Suprapubic skin (tissue), 4 donors: Measurements from ENCODE around the gene FPGS. TPM values are rescaled to one million over a fixed set of nuclear protein-coding genes. Genes with fewer than 3 reads are reported as not detected.

Source experiments
- DNase-seq, 2 donors: peaks; one replicate each; pipeline ENCODE4 v3.0.0-alpha.2; 2019; ENCODE audit warnings: low spot score in 2 of 2
- H3K27ac ChIP-seq: fragments of 200-600 bp; sonication (generic); one replicate; pipeline ENCODE4 v1.5.1; 2019
- H3K27me3 ChIP-seq: fragments of 200-600 bp; sonication (generic); one replicate; pipeline ENCODE4 v1.5.1; 2019
- H3K36me3 ChIP-seq: fragments of 200-600 bp; sonication (generic); one replicate; pipeline ENCODE4 v1.5.1; 2019
- H3K4me1 ChIP-seq: fragments of 200-600 bp; sonication (generic); one replicate; pipeline ENCODE4 v1.5.1; 2019
- H3K4me3 ChIP-seq: fragments of 200-600 bp; sonication (generic); one replicate; pipeline ENCODE4 v1.5.1; 2019; ENCODE audit warnings: mild to moderate bottlenecking
- H3K9me3 ChIP-seq: fragments of 200-600 bp; sonication (generic); one replicate; pipeline ENCODE4 v1.5.1; 2019
- EP300 ChIP-seq: sonication (generic); formaldehyde crosslinking; IDR thresholded peaks from one replicate; pipeline ENCODE4 v1.6.1; 2017; ENCODE audit warnings: antibody characterized with exemption
- POLR2A ChIP-seq, 2 donors: fragments of 450-650 bp; IDR thresholded peaks; one replicate each; pipeline ENCODE4 v1.6.1; 2017; ENCODE audit warnings: antibody characterized with exemption in 2 of 2, mild to moderate bottlenecking in 2 of 2, moderate library complexity in 2 of 2
- POLR2AphosphoS5 ChIP-seq, 3 donors: sonication (generic); formaldehyde crosslinking; IDR thresholded peaks; one replicate each; pipeline ENCODE4 v1.6.1; 2017; ENCODE audit warnings: antibody characterized with exemption in 3 of 3
- WGBS: methylation state at CpG from one replicate; pipeline ENCODE4 v1.1.5; 2018; 5-methylcytosine and 5-hydroxymethylcytosine counted together
- total RNA-seq, 4 donors: library from RNA; depleted of rRNA; stranded (reverse); fragments of >200 nt; gene quantifications; one replicate each; pipeline ENCODE4 v1.1.0, GENCODE V29; 2016
- TF ChIP-seq, protein P1 (sequence below), 2 donors: fragments of 200-600 bp in 1 of 2; fragments of 450-650 bp in 1 of 2; sonication (generic) in 1 of 2; IDR thresholded peaks; one replicate each; pipeline ENCODE4 v1.5.1; 2016 to 2019; ENCODE audit warnings: antibody characterized with exemption in 2 of 2, mild to moderate bottlenecking in 1 of 2, moderate library complexity in 1 of 2

Gene FPGS
- total RNA-seq, 4 donors from 2014 or later: 22.9 to 50.3 (median 28.3) TPM

GRCh38 chr9:127850286-127850830, 47.7 kb downstream of the FPGS start:
- Histone ChIP-seq H3K36me3 (no peaks in the 10 kb centered on the region), H3K4me1 (peaks cover 38% of the 10 kb centered on the region), H3K9me3 (no peaks in the 10 kb centered on the region), H3K27me3 (no peaks in the 10 kb centered on the region), H3K27ac (no peak overlapping the region), H3K4me3 (peak overlapping the region; percentile 58)
- peak in 1 of 2 donors; percentile 58 for DNase-seq
- TF ChIP-seq POLR2AphosphoS5 (IDR thresholded peaks at IDR 0.05): no peak
- TF ChIP-seq, protein P1, sequence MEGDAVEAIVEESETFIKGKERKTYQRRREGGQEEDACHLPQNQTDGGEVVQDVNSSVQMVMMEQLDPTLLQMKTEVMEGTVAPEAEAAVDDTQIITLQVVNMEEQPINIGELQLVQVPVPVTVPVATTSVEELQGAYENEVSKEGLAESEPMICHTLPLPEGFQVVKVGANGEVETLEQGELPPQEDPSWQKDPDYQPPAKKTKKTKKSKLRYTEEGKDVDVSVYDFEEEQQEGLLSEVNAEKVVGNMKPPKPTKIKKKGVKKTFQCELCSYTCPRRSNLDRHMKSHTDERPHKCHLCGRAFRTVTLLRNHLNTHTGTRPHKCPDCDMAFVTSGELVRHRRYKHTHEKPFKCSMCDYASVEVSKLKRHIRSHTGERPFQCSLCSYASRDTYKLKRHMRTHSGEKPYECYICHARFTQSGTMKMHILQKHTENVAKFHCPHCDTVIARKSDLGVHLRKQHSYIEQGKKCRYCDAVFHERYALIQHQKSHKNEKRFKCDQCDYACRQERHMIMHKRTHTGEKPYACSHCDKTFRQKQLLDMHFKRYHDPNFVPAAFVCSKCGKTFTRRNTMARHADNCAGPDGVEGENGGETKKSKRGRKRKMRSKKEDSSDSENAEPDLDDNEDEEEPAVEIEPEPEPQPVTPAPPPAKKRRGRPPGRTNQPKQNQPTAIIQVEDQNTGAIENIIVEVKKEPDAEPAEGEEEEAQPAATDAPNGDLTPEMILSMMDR (IDR thresholded peaks at IDR 0.05): no peak
- TF ChIP-seq EP300: no peak
- TF ChIP-seq POLR2A (IDR thresholded peaks at IDR 0.05): no peak
- 96% methylated on average over 15 of the region's 17 CpGs for WGBS

DNA sequence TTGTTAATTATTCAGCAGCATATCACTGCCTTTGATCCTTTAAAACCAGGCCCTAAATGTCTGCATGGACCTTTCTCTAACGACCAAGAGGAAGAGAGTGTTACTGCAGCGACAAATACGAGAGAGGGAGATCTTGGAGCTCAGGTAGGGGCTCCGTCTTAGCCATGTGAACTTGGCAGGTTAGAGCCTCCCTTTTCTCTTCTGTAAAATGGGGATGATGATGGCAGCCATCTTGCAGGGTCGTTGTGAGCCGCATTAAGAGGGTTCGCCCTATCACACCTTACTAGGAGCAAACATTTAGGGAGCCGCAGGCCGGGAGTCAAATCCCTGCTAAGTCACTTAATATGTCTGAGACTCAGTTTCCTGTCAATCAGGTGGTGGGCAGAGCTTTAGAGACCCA, 50.1 kb downstream of the FPGS start:
- H3K4me3 ChIP-seq: peak overlapping the region; percentile 58

DNA sequence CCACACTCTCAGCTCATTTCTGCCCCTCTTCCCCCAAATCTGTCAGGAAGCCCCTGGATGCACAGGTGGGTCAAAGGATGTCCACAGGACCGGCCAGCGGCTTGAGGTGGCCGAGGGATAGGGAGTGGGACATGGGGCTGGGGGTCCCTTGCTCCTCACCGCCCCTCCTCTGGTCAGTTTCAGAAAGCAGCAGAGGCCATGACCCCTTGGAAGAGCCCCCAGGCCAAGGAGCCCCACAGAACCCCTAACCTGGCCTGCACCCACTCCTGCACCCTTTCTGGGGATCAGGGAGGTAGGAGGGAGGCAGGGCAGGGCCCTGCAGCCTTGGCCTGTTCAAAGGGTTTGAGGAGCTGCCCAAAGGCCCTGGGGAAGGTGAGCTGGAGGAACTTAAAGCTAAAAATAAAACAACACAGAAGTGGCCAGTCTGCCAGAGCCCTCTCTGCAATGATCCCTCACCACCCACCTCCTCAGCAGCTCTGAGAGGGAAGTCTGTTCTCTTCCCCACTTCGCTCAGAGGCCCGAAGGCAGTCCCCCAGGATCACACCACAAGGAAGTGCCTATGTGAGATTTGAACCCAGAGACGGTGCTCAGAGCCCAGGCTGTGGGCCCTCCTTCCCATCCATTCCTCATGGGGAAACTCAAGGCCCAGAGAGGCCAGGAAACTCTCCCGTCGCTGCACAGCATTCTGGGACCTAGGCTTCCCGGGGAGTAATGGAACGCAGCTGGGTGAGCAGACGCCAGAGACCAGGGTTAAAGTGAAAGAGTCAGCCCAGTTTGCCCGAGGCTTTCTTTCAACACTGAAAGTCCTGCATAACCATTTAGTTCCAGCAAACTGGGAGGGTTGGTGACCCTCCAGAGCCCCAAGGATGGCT, 50.9 kb downstream of the FPGS start:
- Histone ChIP-seq H3K27ac (peak overlapping the region; percentile 78), H3K27me3 (no peaks in the 10 kb centered on the region), H3K36me3 (no peaks in the 10 kb centered on the region), H3K4me1 (peaks cover 42% of the 10 kb centered on the region), H3K4me3 (peak overlapping the region; percentile 58), H3K9me3 (no peaks in the 10 kb centered on the region)
- peak in 1 of 2 donors; percentile 54 for DNase-seq
- 46% methylated on average over 8 of the region's 13 CpGs for WGBS
- no peak for TF ChIP-seq EP300

More for the DNA sequence above, 50.1 kb downstream of the FPGS start:
- no peak overlapping the region for H3K27ac ChIP-seq
- H3K4me1 ChIP-seq: peaks cover 35% of the 10 kb centered on the region
- TF ChIP-seq POLR2A (IDR thresholded peaks at IDR 0.05) (no peak), POLR2AphosphoS5 (IDR thresholded peaks at IDR 0.05) (no peak), EP300 (no peak)
- TF ChIP-seq, protein P1 (IDR thresholded peaks at IDR 0.05): no peak
- DNase-seq: no peak
- H3K9me3 ChIP-seq: no peaks in the 10 kb centered on the region
- H3K36me3 ChIP-seq: no peaks in the 10 kb centered on the region
- 85% methylated on average over 9 of the region's 9 CpGs for WGBS
- no peaks in the 10 kb centered on the region for H3K27me3 ChIP-seq

DNA sequence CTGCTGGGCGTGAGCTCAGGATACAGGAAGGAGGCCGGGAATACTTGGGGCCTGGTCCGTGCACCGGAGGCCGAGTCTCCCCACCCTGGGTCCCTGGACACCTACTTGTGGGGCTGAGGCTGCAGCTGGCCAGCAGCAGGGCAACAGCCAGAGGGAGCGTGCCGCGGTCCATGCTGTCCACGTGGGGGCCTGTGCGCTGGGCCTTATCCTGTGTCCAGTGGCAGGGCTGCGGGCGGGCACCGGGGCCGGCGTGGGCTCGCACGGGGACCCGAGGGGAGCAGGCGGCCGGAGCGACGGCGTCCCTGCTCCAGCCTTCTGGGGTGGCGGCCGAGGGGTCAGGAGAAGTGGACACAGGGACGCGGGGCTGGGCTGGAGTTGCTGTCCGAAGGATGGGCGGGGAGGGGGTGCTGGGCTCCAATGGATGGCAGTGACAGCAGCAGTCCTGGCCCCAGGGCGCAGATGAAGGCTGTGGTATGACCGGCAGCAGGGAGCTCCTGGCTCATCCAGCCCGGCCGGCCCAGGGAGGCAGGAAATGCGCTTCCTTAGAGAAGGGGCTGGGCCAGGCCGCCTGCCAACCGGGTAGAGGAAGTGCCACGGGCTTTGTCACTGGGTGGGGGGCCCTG, 51.6 kb downstream of the FPGS start, which contains the start of gene ENG:
Gene ENG (minus strand): TSS at position 475 of the 623 bp plus-strand sequence. CDS start 303 bp downstream, at position 172.
- Histone ChIP-seq H3K4me1 (peaks cover 44% of the 10 kb centered on the region), H3K27me3 (no peaks in the 10 kb centered on the region), H3K36me3 (no peaks in the 10 kb centered on the region), H3K9me3 (no peaks in the 10 kb centered on the region), H3K27ac (peak within 1 kb of the TSS; percentile 78), H3K4me3 (peak within 1 kb of the TSS; percentile 58)
- 20% methylated on average over 2 of the region's 37 CpGs for WGBS
- TF ChIP-seq, protein P1 (IDR thresholded peaks at IDR 0.05): peak in 1 of 2 donors; percentile 5
- no peak for TF ChIP-seq EP300
- DNase-seq: peak in 1 of 2 donors; percentile 88

DNA sequence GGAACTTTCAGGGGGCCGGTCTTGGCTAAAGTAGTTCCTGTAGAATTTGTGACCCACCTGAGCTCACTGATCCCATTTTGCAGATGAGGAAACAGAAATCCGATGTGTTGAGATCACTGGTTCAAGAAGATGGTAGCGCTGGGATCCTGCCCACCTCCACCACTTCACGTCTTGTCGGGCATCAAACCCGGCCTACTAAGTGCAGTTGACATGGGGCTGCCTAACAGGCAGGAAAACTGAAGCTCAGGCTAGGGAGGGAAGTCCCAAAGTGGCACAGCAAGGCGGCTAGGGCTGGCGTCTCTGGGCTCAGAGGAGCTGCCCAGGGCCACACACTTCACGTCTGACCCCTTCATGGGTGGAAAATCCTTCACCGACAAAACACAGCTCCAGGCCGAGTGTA, 52.3 kb downstream of the FPGS start:
- DNase-seq: peak in 1 of 2 donors; percentile 53
- 73% methylated on average over 11 of the region's 11 CpGs for WGBS
- peak overlapping the region; percentile 58 for H3K4me3 ChIP-seq
- peak overlapping the region; percentile 78 for H3K27ac ChIP-seq
- H3K36me3 ChIP-seq: no peaks in the 10 kb centered on the region
- TF ChIP-seq EP300: no peak
- TF ChIP-seq, protein P1 (IDR thresholded peaks at IDR 0.05): no peak
- no peak for TF ChIP-seq POLR2AphosphoS5 (IDR thresholded peaks at IDR 0.05)
- TF ChIP-seq POLR2A (IDR thresholded peaks at IDR 0.05): no peak
- H3K27me3 ChIP-seq: no peaks in the 10 kb centered on the region
- H3K9me3 ChIP-seq: no peaks in the 10 kb centered on the region
- peaks cover 44% of the 10 kb centered on the region for H3K4me1 ChIP-seq
